Sigmoid colon (tissue), 7 donors: Measurements from ENCODE around the gene TBC1D22A. TPM values are rescaled to one million over a fixed set of nuclear protein-coding genes. Genes with fewer than 3 reads are reported as not detected.

Experiments
- DNase-seq: peaks from one replicate; pipeline ENCODE4 v3.0.0-alpha.2; 2019
- H3K27ac ChIP-seq, 4 donors: fragments of 200-600 bp; sonication (generic); one replicate each; pipeline ENCODE4 v1.5.1; 2016 to 2019; ENCODE audit warnings: mild to moderate bottlenecking in 1 of 4
- H3K27me3 ChIP-seq, 3 donors: fragments of 200-600 bp; sonication (generic); one replicate each; pipeline ENCODE4 v1.5.1; 2019; ENCODE audit warnings: mild to moderate bottlenecking in 1 of 3
- H3K36me3 ChIP-seq, 4 donors: fragments of 200-600 bp; sonication (generic); one replicate each; pipeline ENCODE4 v1.5.1; 2016 to 2019
- H3K4me1 ChIP-seq, 4 donors: fragments of 200-600 bp; sonication (generic); one replicate each; pipeline ENCODE4 v1.5.1; 2017 to 2019
- H3K4me3 ChIP-seq, 4 donors: fragments of 200-600 bp; sonication (generic); one replicate each; pipeline ENCODE4 v1.5.1; 2017 to 2019; ENCODE audit warnings: mild to moderate bottlenecking in 2 of 4, moderate library complexity in 1 of 4
- H3K9me3 ChIP-seq, 4 donors: fragments of 200-600 bp in 3 of 4; sonication (generic) in 3 of 4; one replicate each; pipeline versions ENCODE4 v1.5.1 to v1.6.1; 2013 to 2019
- CTCF ChIP-seq, 4 experiments: fragments of 450-650 bp in 3 of 4; fragments of 200-600 bp in 1 of 4; IDR thresholded peaks; one replicate each; pipeline ENCODE4 v1.5.1; 2016 to 2019; ENCODE audit warnings: antibody characterized with exemption in 4 of 4, mild to moderate bottlenecking in 3 of 4, moderate library complexity in 2 of 4
- EP300 ChIP-seq, 4 donors: sonication (generic); formaldehyde crosslinking; IDR thresholded peaks; one replicate each; pipeline ENCODE4 v1.6.1; 2017; ENCODE audit warnings: antibody characterized with exemption in 4 of 4
- POLR2A ChIP-seq, 2 donors: fragments of 450-650 bp; IDR thresholded peaks; one replicate each; pipeline ENCODE4 v1.6.1; 2016; ENCODE audit warnings: antibody characterized with exemption in 2 of 2, mild to moderate bottlenecking in 2 of 2, moderate library complexity in 2 of 2
- POLR2AphosphoS5 ChIP-seq, 4 donors: sonication (generic); formaldehyde crosslinking; IDR thresholded peaks; one replicate each; pipeline ENCODE4 v1.6.1; 2017; ENCODE audit warnings: antibody characterized with exemption in 4 of 4
- WGBS, 2 donors: extraction: QIAGEN DNeasy Blood & Tissue Kit; methylation state at CpG; one replicate each; pipeline ENCODE4 v1.1.7; 2013; 5-methylcytosine and 5-hydroxymethylcytosine counted together
- intact Hi-C: fragments of 100-400 bp; cut with DNase I; formaldehyde crosslinking; loops from one replicate; pipeline ENCODE4 v1.15.1; 2023
- polyA plus RNA-seq, 3 donors: library from polyadenylated mRNA; stranded (reverse); fragments of 200-250 nt; gene quantifications; one replicate each; pipeline ENCODE4 v1.2.3, GENCODE V29; 2013
- total RNA-seq, 4 donors: library from RNA; depleted of rRNA; stranded (reverse); fragments of >200 nt; gene quantifications; one replicate each; pipeline ENCODE4 v1.1.0, GENCODE V29; 2016
- donor health status: healthy with polysubstance abuse.
- donor health status: Bipolar disorder and iron deficiency.
- donor health status: healthy.

The TBC1D22A gene
- total and polyA plus RNA-seq, 7 donors: 13.6 to 34.6 (median 14.3) TPM

GRCh38 chr22:46739094-46739870 is 23.2 kb upstream of the TBC1D22A start:
- WGBS, 2 donors: 47 to 73% methylated on average over 20 of the region's 20 CpGs
- no peaks in the 10 kb centered on the region for H3K27me3 ChIP-seq
- H3K9me3 ChIP-seq: no peaks in the 10 kb centered on the region
- DNase-seq: no peak
- intact Hi-C loops: no loop called here
- peak overlapping the region; percentile 59 to 94 (median 72) for H3K4me3 ChIP-seq
- TF ChIP-seq EP300 (IDR thresholded peaks at IDR 0.05) (no peak), CTCF (IDR thresholded peaks at IDR 0.05) (no peak), POLR2A (IDR thresholded peaks at IDR 0.05) (no peak), POLR2AphosphoS5 (IDR thresholded peaks at IDR 0.05) (no peak)
- H3K4me1 ChIP-seq: peaks cover 0 to 53% (median 48%) of the 10 kb centered on the region in 4 donors
- H3K27ac ChIP-seq: peak overlapping the region; percentile 81 to 90 (median 85)
- no peaks in the 10 kb centered on the region for H3K36me3 ChIP-seq

GRCh38 chr22:46740910-46741780 is 21.3 kb upstream of the TBC1D22A start:
- Histone ChIP-seq H3K36me3 (no peaks in the 10 kb centered on the region), H3K27ac (no peak overlapping the region), H3K4me1 (peaks cover 0 to 34% (median 29%) of the 10 kb centered on the region in 4 donors), H3K27me3 (no peaks in the 10 kb centered on the region), H3K9me3 (no peaks in the 10 kb centered on the region), H3K4me3 (no peak overlapping the region)
- TF ChIP-seq CTCF (IDR thresholded peaks at IDR 0.05): no peak
- TF ChIP-seq EP300 (IDR thresholded peaks at IDR 0.05): no peak
- intact Hi-C loops: no loop called here
- no peak for DNase-seq
- 77 to 89% methylated on average over 14 of the region's 14 CpGs for WGBS, 2 donors

GRCh38 chr22:46741974-46742519 is 20.4 kb upstream of the TBC1D22A start:
- no peaks in the 10 kb centered on the region for H3K9me3 ChIP-seq
- peaks cover 0 to 25% (median 20%) of the 10 kb centered on the region in 4 donors for H3K4me1 ChIP-seq
- no peak overlapping the region for H3K27ac ChIP-seq
- no peak for TF ChIP-seq POLR2AphosphoS5 (IDR thresholded peaks at IDR 0.05)
- no peak for TF ChIP-seq POLR2A (IDR thresholded peaks at IDR 0.05)
- no peak for TF ChIP-seq CTCF (IDR thresholded peaks at IDR 0.05)
- TF ChIP-seq EP300 (IDR thresholded peaks at IDR 0.05): no peak
- no peaks in the 10 kb centered on the region for H3K27me3 ChIP-seq
- no peaks in the 10 kb centered on the region for H3K36me3 ChIP-seq
- DNase-seq: no peak
- intact Hi-C loops: no loop called here
- 59 to 82% methylated on average over 6 of the region's 6 CpGs for WGBS, 2 donors
- no peak overlapping the region for H3K4me3 ChIP-seq

GRCh38 chr22:46742576-46743221 is 19.8 kb upstream of the TBC1D22A start:
- intact Hi-C loops: no loop called here

More at GRCh38 chr22:46742576-46743221, 19.8 kb upstream of the TBC1D22A start:
- H3K4me3 ChIP-seq: no peak overlapping the region
- no peak for DNase-seq
- no peak overlapping the region for H3K27ac ChIP-seq
- no peaks in the 10 kb centered on the region for H3K36me3 ChIP-seq
- TF ChIP-seq POLR2AphosphoS5 (IDR thresholded peaks at IDR 0.05) (no peak), POLR2A (IDR thresholded peaks at IDR 0.05) (no peak), CTCF (IDR thresholded peaks at IDR 0.05) (no peak), EP300 (IDR thresholded peaks at IDR 0.05) (no peak)
- H3K9me3 ChIP-seq: no peaks in the 10 kb centered on the region
- H3K27me3 ChIP-seq: peaks cover 0 to 3% (median 0%) of the 10 kb centered on the region in 3 donors
- 19 to 67% methylated on average over 6 of the region's 6 CpGs for WGBS, 2 donors
- H3K4me1 ChIP-seq: peaks cover 0 to 20% (median 14%) of the 10 kb centered on the region in 4 donors
